Fibroblast of lung (primary cell): ENCODE results near the gene SPTAN1. TPM values are rescaled to one million over a fixed set of nuclear protein-coding genes. Genes with fewer than 3 reads are reported as not detected.

Experiments used
- DNase-seq, 2 donors: peaks; one replicate each; pipeline versions ENCODE4 v3.0.0 to v3.0.0-alpha.2; 2010; ENCODE audit warnings: low read depth in 2 of 2
- H2AFZ ChIP-seq: 2 replicates; pipeline ENCODE4 v1.5.1; 2012; ENCODE audit warnings: low read length, control low read depth, inconsistent platforms
- H3K27ac ChIP-seq: 2 replicates; pipeline ENCODE4 v1.5.1; 2011; ENCODE audit warnings: low read length, control low read depth; ENCODE audit not compliant: insufficient read depth
- H3K27me3 ChIP-seq: 2 replicates; pipeline ENCODE4 v1.5.1; 2011; ENCODE audit warnings: mild to moderate bottlenecking, low read length; ENCODE audit not compliant: control insufficient read depth, insufficient read depth
- H3K36me3 ChIP-seq: 2 replicates; pipeline ENCODE4 v1.5.1; 2011; ENCODE audit warnings: low read length; ENCODE audit not compliant: control insufficient read depth, insufficient read depth
- H3K4me1 ChIP-seq: 2 replicates; pipeline ENCODE4 v1.5.1; 2011; ENCODE audit warnings: low read length; ENCODE audit not compliant: control insufficient read depth, insufficient read depth; ENCODE audit errors: extremely low read depth
- H3K4me2 ChIP-seq: 2 replicates; pipeline ENCODE4 v1.5.1; 2011; ENCODE audit warnings: low read length, control low read depth; ENCODE audit not compliant: insufficient read depth; ENCODE audit errors: extremely low read depth
- H3K4me3 ChIP-seq, 4 experiments: fragments of 200-600 bp in 1 of 4; sonication (generic) in 1 of 4; replicated peaks in 1 of 4; 2 replicates each; pipeline ENCODE4 v1.5.1; 2011 to 2016; ENCODE audit warnings: low read length in 4 of 4, low read depth in 3 of 4, mild to moderate bottlenecking in 3 of 4, control low read depth in 2 of 4, inconsistent platforms in 1 of 4, mixed read lengths in 1 of 4; ENCODE audit not compliant: insufficient read depth in 1 of 4; ENCODE audit errors: control extremely low read depth in 1 of 4
- H3K79me2 ChIP-seq: 2 replicates; pipeline ENCODE4 v1.5.1; 2012; ENCODE audit warnings: mild to moderate bottlenecking, low read length, inconsistent platforms; ENCODE audit not compliant: control insufficient read depth, insufficient read depth
- H3K9ac ChIP-seq: 2 replicates; pipeline ENCODE4 v1.5.1; 2011; ENCODE audit warnings: mild to moderate bottlenecking, low read length, control low read depth; ENCODE audit not compliant: insufficient read depth
- H3K9me3 ChIP-seq: 2 replicates; pipeline ENCODE4 v1.5.1; 2012; ENCODE audit warnings: low read depth, low read length; ENCODE audit not compliant: control insufficient read depth, insufficient read depth
- H4K20me1 ChIP-seq: 2 replicates; pipeline ENCODE4 v1.5.1; 2011; ENCODE audit warnings: low read length; ENCODE audit not compliant: control insufficient read depth, insufficient read depth; ENCODE audit errors: extremely low read depth
- EZH2 ChIP-seq: IDR thresholded peaks from 2 replicates; pipeline ENCODE4 v1.5.1; 2012; ENCODE audit warnings: low read length, control low read depth, mild to moderate bottlenecking; ENCODE audit errors: missing control alignments
- polyA plus RNA-seq, 2 donors: library from polyadenylated mRNA; depleted of rRNA in 1 of 2; stranded (reverse) in 1 of 2; unstranded in 1 of 2; fragments of >200 nt; gene quantifications; 2 replicates each; pipeline ENCODE4 v1.2.1, GENCODE V29; 2011 to 2012; ENCODE audit warnings: missing spikeins in 1 of 2
- total RNA-seq: library from RNA; depleted of rRNA; stranded (reverse); fragments of >200 nt; gene quantifications from 2 replicates; pipeline ENCODE4 v1.2.1, GENCODE V29; 2014
- TF ChIP-seq, protein P1 (sequence below), 2 donors: IDR thresholded peaks in 1 of 2; conservative IDR thresholded peaks in 1 of 2; 1 replicate in 1 of 2; 2 replicates in 1 of 2; pipeline ENCODE4 v1.5.1; 2011 to 2012; ENCODE audit warnings: low read length in 2 of 2, control low read depth in 1 of 2, inconsistent platforms in 1 of 2, low read depth in 1 of 2, mild to moderate bottlenecking in 1 of 2

SPTAN1 gene
- total and polyA plus RNA-seq, 2 donors (not counting 1 experiment from before 2014, with no cell fraction given): 189 to 518 TPM

DNA sequence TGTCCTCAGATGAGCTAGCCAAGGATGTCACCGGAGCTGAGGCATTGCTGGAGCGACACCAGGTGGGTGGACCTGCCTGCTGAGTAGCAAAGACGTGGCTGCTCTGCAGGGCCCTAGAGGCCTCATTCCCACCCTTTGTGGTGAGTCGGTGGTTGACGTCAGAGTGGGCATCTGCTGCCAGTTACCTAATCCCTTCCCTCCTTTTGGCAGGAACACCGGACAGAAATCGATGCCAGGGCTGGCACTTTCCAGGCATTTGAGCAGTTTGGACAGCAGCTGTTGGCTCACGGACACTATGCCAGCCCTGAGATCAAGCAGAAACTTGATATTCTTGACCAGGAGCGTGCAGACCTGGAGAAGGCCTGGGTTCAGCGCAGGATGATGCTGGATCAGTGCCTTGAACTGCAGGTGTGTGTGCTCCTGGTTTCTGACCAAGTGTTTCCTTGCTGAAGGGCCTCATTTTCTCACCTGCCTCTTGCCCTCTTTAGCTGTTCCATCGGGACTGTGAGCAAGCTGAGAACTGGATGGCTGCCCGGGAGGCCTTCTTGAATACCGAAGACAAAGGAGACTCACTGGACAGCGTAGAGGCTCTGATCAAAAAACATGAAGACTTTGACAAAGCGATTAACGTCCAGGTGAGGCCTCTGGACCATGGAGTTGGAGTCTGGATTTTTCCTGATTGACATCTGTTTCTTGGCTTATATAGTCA is 55.4 kb downstream of the SPTAN1 start:
- Histone ChIP-seq H3K36me3 (peaks cover 40% of the 10 kb centered on the region), H4K20me1 (no peaks in the 10 kb centered on the region), H3K4me2 (no peak overlapping the region), H3K4me1 (no peaks in the 10 kb centered on the region), H3K27me3 (no peaks in the 10 kb centered on the region), H3K79me2 (no peaks in the 10 kb centered on the region), H3K9ac (no peak overlapping the region), H3K9me3 (no peaks in the 10 kb centered on the region), H3K4me3 (no peak overlapping the region), H2AFZ (no peak overlapping the region), H3K27ac (no peak overlapping the region)
- TF ChIP-seq EZH2: no peak
- TF ChIP-seq, protein P1, sequence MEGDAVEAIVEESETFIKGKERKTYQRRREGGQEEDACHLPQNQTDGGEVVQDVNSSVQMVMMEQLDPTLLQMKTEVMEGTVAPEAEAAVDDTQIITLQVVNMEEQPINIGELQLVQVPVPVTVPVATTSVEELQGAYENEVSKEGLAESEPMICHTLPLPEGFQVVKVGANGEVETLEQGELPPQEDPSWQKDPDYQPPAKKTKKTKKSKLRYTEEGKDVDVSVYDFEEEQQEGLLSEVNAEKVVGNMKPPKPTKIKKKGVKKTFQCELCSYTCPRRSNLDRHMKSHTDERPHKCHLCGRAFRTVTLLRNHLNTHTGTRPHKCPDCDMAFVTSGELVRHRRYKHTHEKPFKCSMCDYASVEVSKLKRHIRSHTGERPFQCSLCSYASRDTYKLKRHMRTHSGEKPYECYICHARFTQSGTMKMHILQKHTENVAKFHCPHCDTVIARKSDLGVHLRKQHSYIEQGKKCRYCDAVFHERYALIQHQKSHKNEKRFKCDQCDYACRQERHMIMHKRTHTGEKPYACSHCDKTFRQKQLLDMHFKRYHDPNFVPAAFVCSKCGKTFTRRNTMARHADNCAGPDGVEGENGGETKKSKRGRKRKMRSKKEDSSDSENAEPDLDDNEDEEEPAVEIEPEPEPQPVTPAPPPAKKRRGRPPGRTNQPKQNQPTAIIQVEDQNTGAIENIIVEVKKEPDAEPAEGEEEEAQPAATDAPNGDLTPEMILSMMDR (conservative IDR thresholded peaks at IDR 0.05 in 1 of 2, IDR thresholded peaks at IDR 0.05 in 1 of 2; ENCODE audit: low read depth in 1 of 2, low read length in 2 of 2): no peak
- peak; percentile 30 to 62 for DNase-seq

DNA sequence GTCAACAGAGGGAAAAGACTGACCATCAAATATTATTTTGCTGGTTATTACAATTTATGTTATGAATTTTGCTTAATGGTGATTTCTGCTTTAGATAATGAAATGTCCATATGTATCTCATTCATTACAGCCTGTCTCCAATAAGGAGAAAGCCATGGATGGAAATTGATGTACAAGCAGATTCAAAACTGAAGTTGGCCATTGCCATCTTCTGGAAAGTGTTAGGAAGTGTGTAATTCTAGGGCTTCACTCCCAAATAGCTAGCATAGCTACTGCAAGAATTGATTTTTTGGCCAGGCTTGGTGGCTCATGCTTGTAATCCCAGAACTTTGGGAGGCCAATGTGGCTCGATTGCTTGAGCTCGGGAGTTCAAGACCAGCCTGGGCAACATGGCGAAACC is 58.5 kb downstream of the SPTAN1 start:
- Histone ChIP-seq H3K79me2 (no peaks in the 10 kb centered on the region), H2AFZ (no peak overlapping the region), H3K9ac (no peak overlapping the region), H3K27ac (no peak overlapping the region), H3K27me3 (no peaks in the 10 kb centered on the region), H3K4me1 (no peaks in the 10 kb centered on the region), H3K9me3 (no peaks in the 10 kb centered on the region), H3K4me3 (no peak overlapping the region), H4K20me1 (no peaks in the 10 kb centered on the region), H3K4me2 (no peak overlapping the region), H3K36me3 (peaks cover 41% of the 10 kb centered on the region)
- no peak for DNase-seq
- TF ChIP-seq EZH2: no peak
- TF ChIP-seq, protein P1 (conservative IDR thresholded peaks at IDR 0.05 in 1 of 2, IDR thresholded peaks at IDR 0.05 in 1 of 2; ENCODE audit: low read depth in 1 of 2, low read length in 2 of 2): no peak

DNA sequence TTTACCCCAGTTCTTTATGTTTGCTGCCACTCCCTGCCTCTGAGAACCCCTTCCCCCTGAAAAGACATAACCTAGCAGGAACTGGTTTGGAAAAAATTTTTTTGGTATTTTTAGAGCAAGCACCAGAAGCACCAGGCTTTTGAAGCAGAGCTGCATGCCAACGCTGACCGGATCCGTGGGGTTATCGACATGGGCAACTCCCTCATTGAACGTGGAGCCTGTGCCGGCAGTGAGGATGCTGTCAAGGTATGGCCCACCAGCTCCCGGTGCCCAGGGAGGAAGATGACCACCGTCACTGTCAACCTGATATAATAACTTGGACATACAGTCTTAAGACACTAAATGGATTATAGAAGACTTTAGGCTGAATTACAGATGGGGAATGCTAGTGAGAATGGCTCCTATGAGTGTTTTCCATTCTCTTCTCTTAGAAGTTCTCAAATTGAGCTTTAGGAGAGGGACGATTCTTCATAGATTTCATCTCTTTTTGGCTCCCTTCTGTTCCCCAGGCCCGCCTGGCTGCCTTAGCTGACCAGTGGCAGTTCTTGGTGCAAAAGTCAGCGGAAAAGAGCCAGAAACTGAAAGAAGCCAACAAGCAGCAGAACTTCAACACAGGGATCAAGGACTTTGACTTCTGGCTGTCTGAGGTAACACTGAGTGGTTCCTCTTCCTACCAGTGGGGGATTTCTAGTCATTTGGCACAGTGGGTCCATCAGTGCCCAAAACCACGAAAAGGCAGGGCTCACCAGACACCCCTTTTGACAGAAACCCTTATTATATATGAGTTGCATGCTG is 59.4 kb downstream of the SPTAN1 start:
- no peaks in the 10 kb centered on the region for H4K20me1 ChIP-seq
- TF ChIP-seq, protein P1 (conservative IDR thresholded peaks at IDR 0.05 in 1 of 2, IDR thresholded peaks at IDR 0.05 in 1 of 2; ENCODE audit: low read depth in 1 of 2, low read length in 2 of 2): no peak
- no peak for TF ChIP-seq EZH2
- H3K36me3 ChIP-seq: peaks cover 42% of the 10 kb centered on the region
- no peaks in the 10 kb centered on the region for H3K79me2 ChIP-seq
- DNase-seq: no peak
- H2AFZ ChIP-seq: no peak overlapping the region
- H3K9me3 ChIP-seq: no peaks in the 10 kb centered on the region
- H3K4me1 ChIP-seq: no peaks in the 10 kb centered on the region
- no peak overlapping the region for H3K9ac ChIP-seq
- no peak overlapping the region for H3K4me3 ChIP-seq
- H3K27ac ChIP-seq: no peak overlapping the region
- no peak overlapping the region for H3K4me2 ChIP-seq
- H3K27me3 ChIP-seq: no peaks in the 10 kb centered on the region
